Right ventricle myocardium superior (tissue), 1 donor: ENCODE data around the gene FAM20C. TPM values are rescaled to one million over a fixed set of nuclear protein-coding genes. Genes with fewer than 3 reads are reported as not detected.

ENCODE experiments used
- ATAC-seq: fragments of 200-7000 bp; cut with Tn5 transposase; one replicate; pipeline ENCODE4 v1.9.1; 2020; ENCODE audit warnings: mild to moderate bottlenecking; ENCODE audit not compliant: poor library complexity
- DNase-seq: peaks from one replicate; pipeline ENCODE4 v3.0.0-alpha.2; 2020
- intact Hi-C: fragments of 100-400 bp; cut with DNase I; formaldehyde crosslinking; loops from one replicate; pipeline ENCODE4 v1.11.2; 2022
- total RNA-seq: library from RNA; stranded (reverse); fragmentation: NEBNext Ultra II Directional; extraction: Animal tissue kit (Norgen Biotek cat#: 25700); gene quantifications from one replicate; pipeline ENCODE4 v1.2.1, GENCODE V29; 2021
- donor health status: DM: no; HTN: yes; CAD: no; lungs with severe emphysema.

Gene FAM20C
- total RNA-seq, 1 donor from 2014 or later = 23.4 TPM

DNA sequence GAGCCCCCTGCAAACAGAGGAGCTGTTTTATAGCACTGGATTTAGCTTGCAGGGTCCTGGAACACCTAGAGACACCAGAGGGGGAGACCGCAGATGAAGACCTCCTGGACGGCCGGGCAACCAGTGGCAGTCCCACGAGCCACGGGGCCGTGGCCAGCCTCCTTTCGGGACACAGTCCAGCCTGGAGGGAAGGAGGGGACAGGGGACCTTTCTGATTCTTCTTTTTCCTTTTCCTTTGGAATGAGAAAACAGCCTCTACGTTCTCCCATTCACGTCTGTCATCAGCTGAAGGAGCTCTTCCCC, 35.4 kb upstream of the FAM20C start:
- no peak for DNase-seq
- no peak for ATAC-seq
- intact Hi-C loops = no loop called here

DNA sequence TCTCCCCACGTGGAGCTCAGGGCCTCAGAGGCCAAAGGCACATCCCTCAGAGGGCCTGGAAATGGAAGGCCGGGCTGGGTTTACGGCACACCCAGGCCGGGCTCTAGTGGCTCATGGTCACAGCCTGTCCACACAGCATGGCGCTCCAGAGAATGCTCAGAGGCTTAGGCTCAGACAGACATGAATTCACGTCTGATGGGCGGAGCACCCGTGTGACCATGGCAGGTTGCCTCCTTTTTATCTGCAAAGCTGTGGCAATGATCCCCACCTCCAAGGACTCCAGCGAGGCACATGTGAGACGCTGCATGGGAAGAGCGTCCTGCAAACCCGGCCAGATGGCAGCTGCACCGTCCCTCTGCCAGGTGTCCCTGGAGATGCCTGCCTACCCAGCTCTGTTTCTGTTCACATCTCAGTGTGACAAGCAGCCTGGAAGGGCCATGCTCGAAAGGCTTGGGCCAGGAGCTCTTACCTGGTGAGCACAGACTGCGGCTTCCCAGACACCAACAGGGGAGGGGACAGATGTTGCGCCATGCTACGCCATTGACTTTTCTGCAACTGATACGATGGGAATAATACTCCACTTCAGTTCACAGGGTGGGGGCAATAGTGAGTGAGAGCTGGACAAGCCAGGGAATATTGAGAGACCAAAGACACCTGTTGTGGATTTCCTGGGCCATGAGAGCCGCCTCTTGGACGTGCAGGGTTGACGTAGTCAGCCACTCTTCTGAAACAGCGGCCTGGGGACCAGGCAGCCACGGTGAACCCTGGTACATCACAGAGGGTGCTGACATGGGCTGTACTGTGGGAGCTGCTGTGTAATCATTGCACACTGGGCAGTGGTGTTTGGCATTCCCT, 34.4 kb upstream of the FAM20C start:
- no peak for ATAC-seq
- DNase-seq = no peak
- intact Hi-C loops = no loop called here

DNA sequence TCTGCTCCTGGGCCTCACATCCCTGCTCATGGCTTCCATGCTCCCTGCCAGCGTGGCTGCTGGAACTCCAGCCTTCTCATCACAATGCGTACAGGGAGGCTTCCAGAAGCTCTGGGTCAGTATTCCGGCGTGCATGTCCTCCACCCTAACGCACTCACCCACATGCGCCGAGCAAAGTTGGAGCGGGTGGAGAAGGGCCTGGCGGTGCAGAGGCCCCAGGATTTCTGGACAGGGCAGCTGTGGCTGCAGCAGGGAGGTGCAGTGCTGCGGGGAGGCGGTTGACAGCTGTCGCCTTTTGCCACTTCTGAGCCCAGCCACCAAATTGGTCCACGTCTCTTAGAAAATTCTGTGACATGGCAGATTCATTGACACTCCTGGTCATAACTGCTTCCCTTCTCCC, 33.6 kb upstream of the FAM20C start:
- intact Hi-C loops = no loop called here
- ATAC-seq = no peak
- DNase-seq = no peak

DNA sequence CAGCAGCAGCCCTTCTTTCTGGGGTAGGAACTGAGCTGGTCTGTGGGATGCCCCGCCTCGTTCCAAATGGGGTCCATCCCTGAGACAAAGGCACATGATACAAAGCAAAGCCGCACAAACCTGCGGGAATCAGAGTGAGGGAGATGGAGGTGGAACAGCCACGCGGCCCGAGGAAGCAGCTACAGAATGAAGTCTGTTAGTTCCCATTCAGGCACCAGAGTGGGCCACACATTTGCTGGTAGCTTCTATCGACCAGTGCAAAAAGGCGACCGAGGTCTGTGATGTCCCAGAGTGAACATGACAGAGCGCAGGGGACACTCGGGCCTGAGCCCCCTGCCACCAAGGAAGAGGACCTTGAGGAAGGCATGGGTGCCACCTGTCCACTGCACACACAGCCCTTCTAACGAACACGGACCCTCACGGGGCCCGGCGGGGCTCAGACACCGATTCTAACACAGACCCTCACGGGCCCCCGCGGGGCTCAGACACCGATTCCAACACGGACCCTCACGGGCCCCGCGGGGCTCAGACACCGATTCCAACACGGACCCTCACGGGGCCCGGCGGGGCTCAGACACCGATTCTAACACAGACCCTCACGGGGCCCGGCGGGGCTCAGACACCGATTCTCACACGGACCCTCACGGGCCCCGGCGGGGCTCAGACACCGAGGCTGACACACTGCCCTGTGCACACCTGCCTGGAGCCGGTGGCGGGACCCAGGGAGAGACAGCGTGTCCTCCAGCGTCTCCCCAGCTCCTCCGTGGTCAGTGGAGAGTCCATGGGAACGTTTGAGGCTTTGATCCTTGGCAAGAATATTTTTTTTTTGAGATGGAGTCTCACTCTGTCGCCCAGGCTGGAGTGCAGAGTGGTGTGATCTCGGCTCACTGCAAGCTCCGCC, 32.8 kb upstream of the FAM20C start:
- no peak for DNase-seq

DNA sequence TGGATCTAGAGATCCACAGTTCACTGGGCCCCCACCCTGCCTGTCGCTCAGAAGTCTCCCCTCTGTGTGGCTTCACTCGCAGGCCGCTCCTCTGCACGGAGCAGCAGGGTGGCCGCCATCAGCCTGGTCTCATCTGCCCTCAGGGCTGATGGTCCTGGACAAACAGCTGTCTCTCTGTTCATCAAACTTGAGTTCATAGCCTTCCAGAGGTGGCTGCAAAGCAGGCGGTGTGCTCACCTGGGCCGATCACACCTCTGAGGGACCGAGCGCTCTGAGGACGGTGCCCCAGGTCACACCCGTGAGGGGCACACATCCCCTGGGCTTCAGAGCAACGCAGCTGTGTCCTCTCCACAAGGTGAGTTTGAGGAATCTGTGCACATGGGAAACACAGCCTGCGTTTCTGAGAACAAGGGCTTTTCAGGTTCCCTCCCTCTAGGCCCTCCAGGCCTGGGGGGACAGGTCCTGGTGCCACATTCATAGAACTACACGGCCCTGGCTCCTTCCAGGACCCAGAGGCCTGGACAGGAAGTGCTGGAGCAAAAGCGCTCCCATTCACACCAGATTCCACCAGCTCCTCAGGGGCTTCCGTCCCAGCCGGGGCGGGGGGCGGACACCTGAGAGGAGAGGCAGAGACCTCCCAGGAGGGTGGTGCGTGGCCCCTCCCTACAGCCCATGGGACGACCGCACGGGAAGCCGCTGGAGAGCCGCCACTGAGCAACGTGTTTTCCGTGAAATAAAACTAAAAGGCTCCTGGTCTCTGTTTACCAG, 31.2 kb upstream of the FAM20C start:
- ATAC-seq (no peak), DNase-seq (peak; percentile 18)
- intact Hi-C loops = no loop called here

More for the DNA sequence above, 32.8 kb upstream of the FAM20C start:
- intact Hi-C loops = no loop called here
- ATAC-seq = no peak

DNA sequence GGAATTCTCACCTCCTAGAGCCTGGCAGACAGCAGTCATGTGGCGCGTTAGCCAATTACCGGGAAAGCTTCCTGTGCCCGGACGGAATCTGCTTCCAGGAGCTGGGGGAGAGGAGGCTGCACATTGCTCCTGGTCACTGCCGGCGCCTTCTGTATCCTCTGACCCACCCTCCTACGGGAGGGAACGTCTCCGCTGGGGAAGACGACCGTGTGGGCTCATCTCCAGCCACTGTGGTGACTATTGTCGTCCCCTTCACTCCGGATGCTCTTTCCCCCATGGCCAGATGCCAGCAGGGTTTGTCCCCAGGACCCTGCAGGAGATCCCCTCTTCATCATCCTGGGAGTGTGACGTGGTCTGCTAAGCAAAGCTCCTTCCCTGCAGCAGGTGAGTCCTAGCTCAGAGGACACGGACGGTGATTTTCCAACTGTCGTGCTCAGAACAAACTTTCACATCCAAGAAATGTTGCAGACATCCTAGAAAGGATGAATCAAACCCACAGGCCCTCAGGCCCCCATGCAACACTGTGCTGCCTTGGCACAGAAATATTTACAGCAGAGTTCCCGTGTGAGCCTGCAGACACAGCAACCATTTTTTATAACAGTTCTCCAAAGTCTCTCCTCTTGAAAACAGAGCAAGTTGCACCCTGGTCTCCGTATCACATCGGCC, 29.6 kb upstream of the FAM20C start:
- intact Hi-C loops = no loop called here
- DNase-seq (peak; percentile 19), ATAC-seq (no peak)

DNA sequence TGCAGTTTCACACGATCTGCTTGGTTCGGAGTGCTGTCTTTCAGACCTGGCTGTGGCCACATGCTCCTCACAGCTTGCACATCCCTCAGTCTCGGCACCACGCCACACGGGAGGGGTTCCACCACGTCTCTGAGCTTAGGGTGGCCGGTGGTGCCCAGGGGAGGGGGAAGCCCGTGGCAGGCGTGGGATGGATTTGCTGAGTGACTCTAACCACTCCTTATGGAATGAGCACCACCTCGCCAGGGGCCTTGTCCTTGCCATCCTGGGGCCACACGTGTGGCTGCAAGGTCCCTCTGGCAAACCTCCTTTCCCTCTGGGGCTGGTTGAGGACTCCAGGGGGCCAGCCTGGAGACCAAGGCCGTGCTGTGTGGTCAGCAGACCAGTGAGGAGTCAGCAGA, 29.1 kb upstream of the FAM20C start:
- ATAC-seq = no peak
- intact Hi-C loops = no loop called here
- DNase-seq = peak; percentile 40

DNA sequence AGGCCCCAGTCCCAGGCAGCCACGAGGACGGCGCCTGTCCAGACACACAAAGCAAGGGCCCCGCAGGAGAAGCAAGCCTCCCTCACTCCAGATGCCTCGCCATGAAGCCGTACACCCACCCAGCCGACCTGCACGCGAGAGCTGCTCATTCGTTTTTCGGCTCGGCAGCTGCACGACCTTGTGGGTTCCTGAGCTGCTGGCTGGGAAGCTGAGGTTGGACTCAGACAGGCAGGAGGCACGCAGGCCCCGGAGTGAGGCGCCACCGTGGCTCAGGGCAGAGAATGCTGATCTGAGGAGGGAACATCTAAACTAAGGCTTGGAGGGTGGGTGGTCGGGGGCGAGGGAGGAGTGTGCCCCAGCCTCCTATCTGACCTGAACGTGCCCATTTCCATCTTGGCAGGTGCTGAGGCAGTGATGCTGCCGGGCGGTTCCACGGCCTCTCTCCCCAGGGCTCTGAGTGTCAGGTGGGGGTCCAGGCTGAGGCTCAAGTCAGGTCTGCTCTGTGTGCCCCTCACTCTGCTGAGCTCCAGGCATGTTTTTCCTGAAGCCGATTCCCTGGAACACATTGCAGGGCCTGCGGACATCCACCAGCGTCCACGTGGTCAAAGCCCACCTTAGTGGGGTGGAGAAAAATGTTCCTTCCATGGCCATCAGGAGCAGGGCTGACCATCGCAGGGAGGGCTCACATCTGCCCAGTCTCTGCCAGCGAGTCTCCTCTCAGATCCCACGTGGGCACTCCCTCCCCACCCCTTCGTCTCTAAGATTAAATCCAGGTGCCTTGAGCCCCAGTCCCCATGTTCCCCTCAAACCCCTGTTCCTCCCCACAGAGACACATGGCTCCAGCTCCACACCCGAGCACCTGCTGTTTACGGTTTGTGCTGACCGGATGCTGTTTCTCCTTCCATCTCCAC, 28.1 kb upstream of the FAM20C start:
- peak; percentile 30 for DNase-seq
- intact Hi-C loops = no loop called here

DNA sequence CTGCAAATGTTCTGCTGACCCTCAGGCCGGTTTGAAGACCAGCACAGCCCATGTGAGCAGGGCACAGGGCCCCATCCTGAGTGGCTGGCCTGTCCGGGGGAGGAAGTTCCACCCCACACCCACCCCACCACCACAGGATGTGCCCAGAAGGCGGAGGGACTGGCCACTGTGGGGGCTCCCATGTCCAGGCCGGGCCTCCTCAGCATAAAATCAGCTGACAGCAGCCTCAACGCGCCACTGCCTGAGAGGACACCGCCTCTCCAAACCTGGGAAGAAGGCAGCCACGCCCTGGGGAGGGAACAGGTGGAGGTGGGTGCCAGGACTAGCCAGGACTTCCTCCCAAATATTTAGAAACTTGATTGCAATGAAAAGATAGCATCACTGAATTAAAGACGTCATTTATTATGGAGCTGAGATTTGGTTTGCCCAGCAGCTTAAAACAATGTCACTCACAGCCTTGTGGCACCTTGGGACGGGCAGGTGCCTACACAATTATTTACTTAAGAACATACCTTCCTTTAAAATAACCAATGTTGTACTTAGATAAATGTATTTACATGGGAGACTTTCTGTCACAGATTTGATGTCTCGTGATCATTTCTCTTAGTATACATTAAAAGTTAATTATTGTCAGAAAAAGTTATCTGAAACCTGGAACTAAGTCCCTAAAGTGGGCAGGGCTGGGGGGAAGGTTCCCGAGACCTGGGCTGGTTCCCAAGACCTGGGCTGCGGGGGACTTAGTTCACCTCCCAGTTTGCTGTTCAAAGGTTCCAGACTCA, 27.3 kb upstream of the FAM20C start:
- intact Hi-C loops = no loop called here
- DNase-seq (peak; percentile 34), ATAC-seq (no peak)

More for the DNA sequence above, 28.1 kb upstream of the FAM20C start:
- ATAC-seq = no peak

DNA sequence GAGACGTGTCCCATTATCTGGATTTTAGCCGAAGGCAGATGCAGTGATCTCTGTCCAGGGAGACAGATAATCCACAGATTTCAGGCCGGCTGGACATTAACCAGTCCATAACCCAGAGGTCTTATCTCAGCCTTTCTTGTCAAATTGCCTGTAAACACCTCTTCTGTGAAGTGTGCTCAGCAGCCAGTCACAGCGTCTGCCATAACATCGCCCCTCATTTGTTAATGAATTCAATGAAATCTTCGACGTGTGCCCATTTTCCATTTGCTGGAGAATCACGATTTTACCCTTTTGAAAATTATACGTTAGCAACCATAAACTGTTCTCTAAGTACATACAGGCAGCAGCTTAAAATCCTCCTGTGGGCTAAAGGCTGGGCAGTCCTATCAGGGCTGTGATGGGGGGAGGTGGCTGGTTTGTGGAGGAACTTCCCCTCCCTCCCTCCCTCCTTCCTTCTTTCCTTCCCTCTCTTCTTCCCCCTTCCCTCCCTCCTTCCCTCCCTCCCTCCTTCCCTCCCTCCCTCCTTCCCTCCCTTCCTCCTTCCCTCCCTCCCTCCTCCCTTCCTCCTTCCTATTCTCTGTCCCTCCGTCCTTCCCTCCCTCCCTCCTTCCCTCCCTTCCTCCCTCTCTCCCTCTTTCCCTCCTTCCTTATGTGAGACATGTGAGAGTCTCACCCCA, 26.6 kb upstream of the FAM20C start:
- peak; percentile 18 for DNase-seq
- intact Hi-C loops = no loop called here
- no peak for ATAC-seq

DNA sequence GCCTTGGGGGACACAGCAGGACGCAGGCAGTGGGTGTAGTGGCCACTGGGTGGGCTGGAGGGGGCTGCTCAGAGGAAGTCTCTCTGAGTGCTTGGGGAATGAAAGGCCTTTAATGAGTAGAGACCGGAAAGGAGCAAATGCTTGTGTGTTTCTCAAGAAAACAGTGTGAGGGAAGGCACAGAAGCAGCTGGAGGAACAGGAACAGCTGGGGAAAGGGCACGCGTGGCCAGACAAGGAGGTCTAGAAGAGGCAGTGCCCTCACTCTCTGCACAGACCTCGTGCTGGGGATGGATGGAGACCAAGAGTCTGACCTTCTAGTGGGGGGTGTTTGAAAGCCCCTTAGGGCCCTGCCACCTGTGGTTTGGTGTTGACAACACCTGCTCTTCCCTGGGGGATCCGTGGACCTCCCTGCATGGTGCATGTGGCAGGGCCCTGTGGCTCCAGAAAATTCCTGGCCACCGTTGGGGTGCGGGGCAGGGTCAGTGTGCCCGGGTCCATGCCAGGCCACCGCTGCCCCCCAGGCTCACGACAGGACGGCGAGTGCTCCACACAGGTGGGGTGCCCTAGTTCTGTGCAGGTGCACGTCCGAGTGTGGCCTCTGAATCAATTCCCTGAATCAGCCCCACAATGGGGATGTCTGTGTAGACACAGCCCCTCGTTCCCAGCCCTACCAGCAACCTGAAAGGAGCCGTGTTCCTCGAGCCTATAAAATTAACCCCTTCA, 25.9 kb upstream of the FAM20C start:
- peak; percentile 41 for DNase-seq

DNA sequence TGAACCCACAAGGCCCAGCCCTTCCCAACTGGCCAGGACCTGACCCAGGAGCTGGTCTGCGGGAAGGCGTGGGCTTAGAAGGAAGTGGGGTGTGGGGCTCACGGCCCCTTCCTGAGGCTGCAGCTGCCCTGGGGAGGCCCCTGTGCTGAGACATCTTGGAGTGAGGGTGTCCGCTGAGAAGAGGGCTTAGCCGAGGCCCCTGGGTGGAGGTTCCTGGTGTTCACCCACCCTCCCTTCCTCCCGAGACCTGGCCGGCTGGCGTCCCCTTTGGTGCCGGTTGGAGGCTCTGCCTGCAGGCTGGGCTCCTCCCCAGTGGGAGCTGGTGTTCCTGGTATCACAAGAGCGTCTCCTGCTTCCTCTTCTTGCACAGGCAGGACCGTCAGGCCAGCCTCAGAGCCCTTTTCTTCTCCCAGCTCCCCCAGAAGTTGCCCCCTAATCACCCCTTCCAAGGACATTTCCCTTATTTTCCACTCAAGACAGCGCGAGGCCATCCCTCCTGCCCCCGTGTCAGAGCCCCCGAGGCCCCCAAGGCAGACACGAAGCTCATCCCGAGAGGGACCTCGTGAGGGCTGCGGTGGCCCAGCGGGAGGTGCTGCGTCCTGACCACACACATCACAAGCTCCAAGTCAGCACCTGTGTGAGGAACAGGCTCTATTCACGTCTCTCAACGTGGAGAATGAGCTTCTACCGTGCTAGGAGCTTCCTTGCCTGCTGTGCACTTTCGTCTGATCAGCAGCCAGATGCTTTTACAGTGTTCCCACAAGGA, 25.1 kb upstream of the FAM20C start:
- DNase-seq (peak; percentile 50), ATAC-seq (peak; percentile 36)
- intact Hi-C loops = no loop called here

More for the DNA sequence above, 25.9 kb upstream of the FAM20C start:
- peak; percentile 16 for ATAC-seq
- intact Hi-C loops = no loop called here

DNA sequence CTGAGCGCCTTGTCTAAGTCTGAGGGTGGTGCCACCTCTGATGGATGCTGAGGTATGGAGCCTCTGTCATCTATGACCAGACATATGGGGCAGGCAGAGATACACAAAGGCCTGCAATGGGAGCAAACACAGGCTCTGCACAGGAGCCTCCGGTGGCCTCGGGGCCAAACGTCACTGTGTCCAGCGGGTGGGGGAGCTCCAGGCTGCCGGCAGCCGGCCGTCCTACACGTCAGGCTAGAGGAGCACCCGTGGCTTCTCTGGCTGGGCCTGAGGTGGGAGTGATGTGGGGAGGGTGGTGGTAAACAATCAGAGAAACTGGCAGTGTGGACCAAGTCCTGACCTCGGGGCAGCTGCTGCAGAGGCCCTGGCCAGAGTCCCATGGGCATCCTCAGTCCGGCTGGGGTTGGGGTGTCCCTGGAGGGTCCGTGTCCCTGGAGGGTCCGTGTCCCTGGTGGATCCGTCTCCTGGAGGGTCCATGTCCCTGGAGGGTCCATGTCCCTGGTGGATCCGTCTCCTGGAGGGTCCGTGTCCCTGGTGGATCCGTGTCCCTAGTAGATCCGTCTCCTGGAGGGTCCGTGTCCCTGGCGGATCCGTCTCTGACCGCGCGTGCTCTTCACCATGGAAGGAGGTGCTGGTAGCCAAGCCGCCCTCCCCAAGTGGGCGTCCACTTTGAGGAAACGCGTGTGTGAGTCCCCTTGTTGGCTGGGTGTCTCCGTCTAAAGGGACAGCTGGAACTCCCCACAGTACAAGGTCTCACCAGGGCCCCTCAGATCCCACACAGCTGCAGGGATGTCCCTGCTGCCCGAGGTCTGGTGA, 24.2 kb upstream of the FAM20C start:
- intact Hi-C loops = no loop called here
- no peak for ATAC-seq
- peak; percentile 30 for DNase-seq
